Ovary (tissue), 3 donors: ENCODE measurements around the gene PARD3.

Source experiments
- CTCF ChIP-seq, 3 donors: fragments of 450-650 bp in 2 of 3; fragments of 200-600 bp in 1 of 3; IDR thresholded peaks; one replicate each; pipeline versions ENCODE4 v1.5.1 to v1.8.0; 2016 to 2022; ENCODE audit warnings: antibody characterized with exemption in 3 of 3, mild to moderate bottlenecking in 1 of 3
- EP300 ChIP-seq: sonication (generic); formaldehyde crosslinking; IDR thresholded peaks from one replicate; pipeline ENCODE4 v1.6.1; 2017; ENCODE audit warnings: antibody characterized with exemption
- donor health status: DM: no; HTN: no; CAD: no.

GRCh38 chr10:34727595-34728033 is 87.5 kb downstream of the PARD3 start:
- TF ChIP-seq CTCF (IDR thresholded peaks at IDR 0.05) = no peak
- TF ChIP-seq EP300 = no peak
